ENCODE results near the gene VPS33B. TPM values are rescaled to one million over a fixed set of nuclear protein-coding genes. Genes with fewer than 3 reads are reported as not detected.

The VPS33B gene
- polyA plus RNA-seq, 1 experiment, result 15.5 TPM

DNA sequence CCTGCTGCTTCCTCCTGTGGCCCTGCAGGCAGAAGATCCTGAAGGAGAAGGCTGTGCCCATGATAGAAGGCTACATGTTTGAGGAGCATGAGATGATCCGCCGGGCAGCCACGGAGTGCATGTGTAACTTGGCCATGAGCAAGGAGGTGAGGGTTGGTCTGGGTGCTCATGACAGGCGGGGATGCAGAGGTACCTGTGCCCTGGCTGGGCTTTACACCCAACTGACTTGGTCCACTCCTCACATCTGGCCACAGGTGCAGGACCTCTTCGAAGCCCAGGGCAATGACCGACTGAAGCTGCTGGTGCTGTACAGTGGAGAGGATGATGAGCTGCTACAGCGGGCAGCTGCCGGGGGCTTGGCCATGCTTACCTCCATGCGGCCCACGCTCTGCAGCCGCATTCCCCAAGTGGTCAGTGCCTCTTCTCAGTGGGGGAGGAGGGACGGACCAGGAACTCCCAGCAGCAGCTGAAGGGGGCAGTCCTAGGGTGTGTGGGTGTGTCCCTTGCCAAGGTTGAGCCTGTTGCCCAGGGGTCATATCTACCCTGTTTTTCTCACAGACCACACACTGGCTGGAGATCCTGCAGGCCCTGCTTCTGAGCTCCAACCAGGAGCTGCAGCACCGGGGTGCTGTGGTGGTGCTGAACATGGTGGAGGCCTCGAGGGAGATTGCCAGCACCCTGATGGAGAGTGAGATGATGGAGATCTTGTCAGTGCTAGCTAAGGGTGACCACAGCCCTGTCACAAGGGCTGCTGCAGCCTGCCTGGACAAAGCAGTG, 69.3 kb downstream of the VPS33B start:
- TF ChIP-seq CTCF (IDR thresholded peaks at IDR 0.05; ENCODE audit: insufficient read depth, low read depth, low read length), result no peak
- DNase-seq (ENCODE audit: low read depth), result no peak
- Histone ChIP-seq H3K27me3 (ENCODE audit: control insufficient read depth, insufficient read depth, low read length) (no peaks in the 10 kb centered on the region), H3K36me3 (ENCODE audit: control insufficient read depth, insufficient read depth, low read length) (peaks cover 31% of the 10 kb centered on the region), H3K4me3 (ENCODE audit: low read depth, low read length) (no peak overlapping the region)
- ChIA-PET POLR2A (no interaction called here), CTCF (interaction anchor here (0.6 to 4.3 kb wide), 3 partner anchors 20 to 1449 kb away, joined by 3 to 37 read pairs (median 4); partner anchors contain the start of genes HDDC3 and UNC45A)

GRCh38 chr15:90950676-90951075, 71.7 kb downstream of the VPS33B start:
- DNase-seq (ENCODE audit: low read depth), result no peak
- Histone ChIP-seq H3K27me3 (ENCODE audit: control insufficient read depth, insufficient read depth, low read length) (no peaks in the 10 kb centered on the region), H3K36me3 (ENCODE audit: control insufficient read depth, insufficient read depth, low read length) (peaks cover 43% of the 10 kb centered on the region), H3K4me3 (ENCODE audit: low read depth, low read length) (no peak overlapping the region)
- CTCF ChIA-PET, result interaction anchor here (4.3 to 10.2 kb wide), 2 partner anchors 17 kb away, joined by 37 to 87 read pairs; partner anchors contain the start of genes HDDC3 and UNC45A
- TF ChIP-seq CTCF (IDR thresholded peaks at IDR 0.05; ENCODE audit: insufficient read depth, low read depth, low read length), result no peak
- POLR2A ChIA-PET, result no interaction called here

GRCh38 chr15:90949979-90950675, 72.3 kb downstream of the VPS33B start:
- Histone ChIP-seq H3K4me3 (ENCODE audit: low read depth, low read length) (no peak overlapping the region), H3K27me3 (ENCODE audit: control insufficient read depth, insufficient read depth, low read length) (no peaks in the 10 kb centered on the region), H3K36me3 (ENCODE audit: control insufficient read depth, insufficient read depth, low read length) (peaks cover 44% of the 10 kb centered on the region)
- ChIA-PET POLR2A (no interaction called here), CTCF (interaction anchor here (10.2 kb wide), 1 partner anchor 17 kb away, joined by 87 read pairs; the partner anchor contains the start of genes HDDC3 and UNC45A)
- TF ChIP-seq CTCF (IDR thresholded peaks at IDR 0.05; ENCODE audit: insufficient read depth, low read depth, low read length), result no peak
- DNase-seq (ENCODE audit: low read depth), result no peak

Small RNA genes within 50 kb of the gene (small RNA-seq; reads per million reads assigned to genes)
- not detected for gene RF00019 (ENCODE audit: insufficient read length, low read depth, low replicate concordance)

Other genes starting within 250 kb of the VPS33B start
- gene FURIN, start 154.0 kb downstream of the VPS33B start, polyA plus RNA-seq (2011; rRNA removed), result 19.6 and 30.9 TPM in 2 replicates
- 6.9 and 11.1 TPM in 2 replicates for gene FES, start 138.1 kb downstream of the VPS33B start, polyA plus RNA-seq (2011; rRNA removed)
- 7.2 and 40.4 TPM in 2 replicates for gene MAN2A2, start 119.3 kb downstream of the VPS33B start, polyA plus RNA-seq (2011; rRNA removed)
- 12.3 and 12.4 TPM in 2 replicates for gene HDDC3, start 90.0 kb downstream of the VPS33B start, polyA plus RNA-seq (2011; rRNA removed)
- gene UNC45A, start 87.3 kb downstream of the VPS33B start, polyA plus RNA-seq (2011; rRNA removed), result 69.8 and 93.8 TPM in 2 replicates
- 7.0 and 9.6 TPM in 2 replicates for gene RCCD1, start 67.7 kb downstream of the VPS33B start, polyA plus RNA-seq (2011; rRNA removed)
- 173 and 199 TPM in 2 replicates for gene PRC1, start 28.1 kb downstream of the VPS33B start, polyA plus RNA-seq (2011; rRNA removed)
- 0.01 TPM in 1 of 2 replicates, not detected in the other for gene SV2B, start 77.7 kb upstream of the VPS33B start, polyA plus RNA-seq (2011; rRNA removed)

Measured in BJ (cell line).